DND-41 (cell line): ENCODE results near the gene KCNIP4.

Source experiments
- ATAC-seq: fragments of 200-7000 bp; cut with Tn5 transposase; 3 replicates; pipeline ENCODE4 v1.9.1; 2021; ENCODE audit warnings: low read depth; ENCODE audit not compliant: insufficient read depth
- DNase-seq: peaks from one replicate; pipeline ENCODE4 v3.0.0-alpha.2; 2020
- H2AFZ ChIP-seq: 2 replicates; pipeline ENCODE4 v1.6.0; 2012; ENCODE audit warnings: low read depth, low read length
- H3K27ac ChIP-seq: 2 replicates; pipeline ENCODE4 v1.5.1; 2012; ENCODE audit warnings: low read length, inconsistent platforms
- H3K27me3 ChIP-seq: fragments of 200-600 bp; sonication (generic); 2 replicates; pipeline ENCODE4 v1.6.0; 2012; ENCODE audit warnings: low read length, mild to moderate bottlenecking, inconsistent platforms; ENCODE audit not compliant: insufficient read depth, poor library complexity
- H3K36me3 ChIP-seq: 2 replicates; pipeline ENCODE4 v1.5.1; 2012; ENCODE audit warnings: low read length, inconsistent platforms; ENCODE audit not compliant: insufficient read depth
- H3K4me1 ChIP-seq: 2 replicates; pipeline ENCODE4 v1.5.1; 2012; ENCODE audit warnings: mild to moderate bottlenecking, low read length; ENCODE audit not compliant: insufficient read depth
- H3K4me2 ChIP-seq: 2 replicates; pipeline ENCODE4 v1.6.0; 2012; ENCODE audit warnings: mild to moderate bottlenecking, moderate library complexity, low read length, inconsistent platforms; ENCODE audit not compliant: insufficient read depth
- H3K4me3 ChIP-seq, 2 experiments: fragments of 200-600 bp in 1 of 2; shearing (Covaris generic) in 1 of 2; 2 replicates each; pipeline ENCODE4 v1.5.1; 2012 to 2016; ENCODE audit warnings: inconsistent platforms in 2 of 2, low read length in 2 of 2, mild to moderate bottlenecking in 2 of 2, low read depth in 1 of 2, moderate library complexity in 1 of 2
- H3K79me2 ChIP-seq: 2 replicates; pipeline ENCODE4 v1.6.0; 2012; ENCODE audit warnings: low read length, inconsistent platforms; ENCODE audit not compliant: insufficient read depth
- H3K9ac ChIP-seq: 2 replicates; pipeline ENCODE4 v1.6.0; 2012; ENCODE audit warnings: low read depth, mild to moderate bottlenecking, inconsistent platforms, low read length, moderate library complexity
- H3K9me3 ChIP-seq: 2 replicates; pipeline ENCODE4 v1.5.1; 2012; ENCODE audit warnings: low read length, moderate library complexity, mild to moderate bottlenecking, inconsistent platforms; ENCODE audit not compliant: insufficient read depth, severe bottlenecking
- H4K20me1 ChIP-seq: 2 replicates; pipeline ENCODE4 v1.6.0; 2012; ENCODE audit warnings: low read length; ENCODE audit not compliant: insufficient read depth
- CTCF ChIP-seq: IDR thresholded peaks from 2 replicates; pipeline ENCODE4 v1.5.1; 2012; ENCODE audit warnings: borderline replicate concordance, low read length, moderate library complexity, mild to moderate bottlenecking; ENCODE audit not compliant: poor library complexity, severe bottlenecking; ENCODE audit errors: extremely low read depth
- EZH2 ChIP-seq: IDR thresholded peaks from 3 replicates; pipeline ENCODE4 v1.6.1; 2012; ENCODE audit warnings: borderline replicate concordance, low read depth, mild to moderate bottlenecking, moderate library complexity, low read length, inconsistent platforms; ENCODE audit not compliant: severe bottlenecking

The KCNIP4 gene

GRCh38 chr4:21716531-21716930, 232.0 kb downstream of the KCNIP4 start:
- H3K4me1 ChIP-seq = no peaks in the 10 kb centered on the region
- DNase-seq = no peak

GRCh38 chr4:21710179-21710835, 238.3 kb downstream of the KCNIP4 start:
- no peaks in the 10 kb centered on the region for H3K36me3 ChIP-seq
- no peaks in the 10 kb centered on the region for H3K9me3 ChIP-seq
- ATAC-seq (no peak), DNase-seq (no peak)
- no peaks in the 10 kb centered on the region for H3K27me3 ChIP-seq
- H2AFZ ChIP-seq = no peak overlapping the region
- H3K4me3 ChIP-seq = no peak overlapping the region
- no peaks in the 10 kb centered on the region for H3K4me1 ChIP-seq
- H3K27ac ChIP-seq = no peak overlapping the region
- no peak overlapping the region for H3K4me2 ChIP-seq
- H3K79me2 ChIP-seq = no peaks in the 10 kb centered on the region
- H3K9ac ChIP-seq = no peak overlapping the region
- no peaks in the 10 kb centered on the region for H4K20me1 ChIP-seq
- TF ChIP-seq EZH2 = no peak
- TF ChIP-seq CTCF = no peak

More at GRCh38 chr4:21716531-21716930, 232.0 kb downstream of the KCNIP4 start:
- H4K20me1 ChIP-seq = no peaks in the 10 kb centered on the region
- no peaks in the 10 kb centered on the region for H3K27me3 ChIP-seq
- ATAC-seq = no peak
- no peak overlapping the region for H3K9ac ChIP-seq
- H3K27ac ChIP-seq = no peak overlapping the region
- H3K36me3 ChIP-seq = no peaks in the 10 kb centered on the region
- no peaks in the 10 kb centered on the region for H3K9me3 ChIP-seq
- no peak overlapping the region for H2AFZ ChIP-seq
- H3K79me2 ChIP-seq = no peaks in the 10 kb centered on the region
- TF ChIP-seq EZH2 (no peak), CTCF (no peak)
- H3K4me2 ChIP-seq = no peak overlapping the region
- no peak overlapping the region for H3K4me3 ChIP-seq

GRCh38 chr4:21709761-21710160, 238.8 kb downstream of the KCNIP4 start:
- H3K36me3 ChIP-seq = no peaks in the 10 kb centered on the region
- no peak overlapping the region for H3K9ac ChIP-seq
- TF ChIP-seq EZH2 (no peak), CTCF (no peak)
- ATAC-seq (no peak), DNase-seq (no peak)
- no peak overlapping the region for H3K4me2 ChIP-seq
- no peaks in the 10 kb centered on the region for H3K79me2 ChIP-seq
- H3K4me3 ChIP-seq = no peak overlapping the region
- H4K20me1 ChIP-seq = no peaks in the 10 kb centered on the region
- no peak overlapping the region for H3K27ac ChIP-seq
- no peaks in the 10 kb centered on the region for H3K4me1 ChIP-seq
- H3K27me3 ChIP-seq = no peaks in the 10 kb centered on the region
- H3K9me3 ChIP-seq = no peaks in the 10 kb centered on the region
- H2AFZ ChIP-seq = no peak overlapping the region

GRCh38 chr4:21709031-21709430, 239.5 kb downstream of the KCNIP4 start:
- H3K36me3 ChIP-seq = no peaks in the 10 kb centered on the region
- H3K9ac ChIP-seq = no peak overlapping the region
- H4K20me1 ChIP-seq = no peaks in the 10 kb centered on the region
- TF ChIP-seq EZH2 = no peak
- TF ChIP-seq CTCF = no peak
- H3K27me3 ChIP-seq = no peaks in the 10 kb centered on the region
- H3K9me3 ChIP-seq = no peaks in the 10 kb centered on the region
- no peak overlapping the region for H3K27ac ChIP-seq
- DNase-seq = no peak
- H3K4me2 ChIP-seq = no peak overlapping the region
- ATAC-seq = no peak
- H3K79me2 ChIP-seq = no peaks in the 10 kb centered on the region
- no peaks in the 10 kb centered on the region for H3K4me1 ChIP-seq
- H3K4me3 ChIP-seq = no peak overlapping the region
- H2AFZ ChIP-seq = no peak overlapping the region
